WTC11 (cell line): Measurements from ENCODE around the gene ARHGAP4. TPM values are rescaled to one million over a fixed set of nuclear protein-coding genes. Genes with fewer than 3 reads are reported as not detected.

ENCODE experiments used
- ATAC-seq: fragments of 200-7000 bp; cut with Tn5 transposase; 2 replicates; pipeline ENCODE4 v1.10.0; 2021; ENCODE audit warnings: mild to moderate bottlenecking, moderate library complexity
- CTCF ChIA-PET: fragments of 300-600 bp; sonication (Branson Sonifier 250); formaldehyde crosslinking; loops from one replicate; lab custom pipeline; 2021; ENCODE audit warnings: antibody characterized with exemption; lab: Charles Lee
- POLR2A ChIA-PET: fragments of 350-600 bp; sonication (Branson Sonifier 250); formaldehyde crosslinking; loops from one replicate; lab custom pipeline; 2021; ENCODE audit warnings: antibody characterized with exemption; lab: Charles Lee
- DNase-seq: peaks from one replicate; pipeline ENCODE4 v3.0.0; 2021; ENCODE audit warnings: low spot score
- H3K27ac Mint-ChIP-seq: 2 replicates; pipeline ENCODE4 v1.8.0; 2021; ENCODE audit warnings: mixed read lengths
- H3K27me3 Mint-ChIP-seq: 2 replicates; pipeline ENCODE4 v1.8.0; 2021; ENCODE audit warnings: low read depth, mild to moderate bottlenecking, moderate library complexity, mixed read lengths
- H3K36me3 Mint-ChIP-seq: 2 replicates; pipeline ENCODE4 v1.8.0; 2021; ENCODE audit warnings: mixed read lengths
- H3K4me1 Mint-ChIP-seq: 2 replicates; pipeline ENCODE4 v1.8.0; 2022; ENCODE audit warnings: mixed read lengths
- H3K4me3 Mint-ChIP-seq: 2 replicates; pipeline ENCODE4 v1.8.0; 2021; ENCODE audit warnings: mild to moderate bottlenecking, moderate library complexity, mixed read lengths
- H3K9me3 Mint-ChIP-seq: 2 replicates; pipeline ENCODE4 v1.8.0; 2021; ENCODE audit warnings: mixed read lengths
- ELF4 ChIP-seq: sonication (generic); formaldehyde crosslinking; IDR thresholded peaks from 2 replicates; pipeline ENCODE4 v1.8.1; 2022; ENCODE audit warnings: low read depth, mild to moderate bottlenecking, moderate library complexity, missing genetic modification reagents
- GTF2I ChIP-seq: fragments of 250-450 bp; sonication (Bioruptor Pico); conservative IDR thresholded peaks from 2 replicates; pipeline ENCODE4 v1.4.0; 2021; ENCODE audit warnings: mild to moderate bottlenecking
- JUN ChIP-seq: sonication (generic); formaldehyde crosslinking; IDR thresholded peaks from 2 replicates; pipeline ENCODE4 v1.8.0; 2023; ENCODE audit warnings: mild to moderate bottlenecking, missing genetic modification reagents
- KAT7 ChIP-seq: sonication (generic); formaldehyde crosslinking; IDR thresholded peaks from 2 replicates; pipeline ENCODE4 v1.8.1; 2023; ENCODE audit warnings: missing genetic modification reagents, mild to moderate bottlenecking, borderline replicate concordance
- NFE2L1 ChIP-seq: sonication (generic); formaldehyde crosslinking; IDR thresholded peaks from 2 replicates; pipeline ENCODE4 v1.8.1; 2023; ENCODE audit warnings: missing genetic modification reagents
- SMAD3 ChIP-seq: sonication (generic); formaldehyde crosslinking; IDR thresholded peaks from 2 replicates; pipeline ENCODE4 v1.8.0; 2022; ENCODE audit warnings: missing genetic modification reagents, mild to moderate bottlenecking, borderline replicate concordance
- ZNF219 ChIP-seq: sonication (generic); formaldehyde crosslinking; IDR thresholded peaks from 2 replicates; pipeline ENCODE4 v1.8.0; 2023; ENCODE audit warnings: missing genetic modification reagents, mild to moderate bottlenecking, borderline replicate concordance
- ZNF232 ChIP-seq: sonication (generic); formaldehyde crosslinking; IDR thresholded peaks from 2 replicates; pipeline ENCODE4 v1.8.0; 2022; ENCODE audit warnings: mild to moderate bottlenecking, missing genetic modification reagents
- total RNA-seq: library from RNA; stranded (reverse); gene quantifications from 3 replicates; pipeline ENCODE4 v1.2.3, GENCODE V29; 2021
- TF ChIP-seq, protein P1 (sequence below): sonication (generic); formaldehyde crosslinking; IDR thresholded peaks from 2 replicates; pipeline ENCODE4 v1.8.0; 2023; ENCODE audit warnings: missing genetic modification reagents, mild to moderate bottlenecking, borderline replicate concordance
- TF ChIP-seq, protein P2 (sequence below): fragments of 250-450 bp; sonication (Bioruptor Pico); IDR thresholded peaks from 2 replicates; pipeline ENCODE4 v1.9.0; 2021; ENCODE audit warnings: mild to moderate bottlenecking
- TF ChIP-seq, protein P3 (sequence below): fragments of 200-600 bp; IDR thresholded peaks from 2 replicates; pipeline ENCODE4 v1.8.0; 2022; ENCODE audit warnings: antibody characterized with exemption
- TF ChIP-seq, protein P4 (sequence below): sonication (generic); formaldehyde crosslinking; IDR thresholded peaks from 2 replicates; pipeline ENCODE4 v1.8.1; 2022; ENCODE audit warnings: low read depth, missing genetic modification reagents, borderline replicate concordance

ARHGAP4 gene
- total RNA-seq, 1 experiment from 2014 or later: 52.1 TPM

DNA sequence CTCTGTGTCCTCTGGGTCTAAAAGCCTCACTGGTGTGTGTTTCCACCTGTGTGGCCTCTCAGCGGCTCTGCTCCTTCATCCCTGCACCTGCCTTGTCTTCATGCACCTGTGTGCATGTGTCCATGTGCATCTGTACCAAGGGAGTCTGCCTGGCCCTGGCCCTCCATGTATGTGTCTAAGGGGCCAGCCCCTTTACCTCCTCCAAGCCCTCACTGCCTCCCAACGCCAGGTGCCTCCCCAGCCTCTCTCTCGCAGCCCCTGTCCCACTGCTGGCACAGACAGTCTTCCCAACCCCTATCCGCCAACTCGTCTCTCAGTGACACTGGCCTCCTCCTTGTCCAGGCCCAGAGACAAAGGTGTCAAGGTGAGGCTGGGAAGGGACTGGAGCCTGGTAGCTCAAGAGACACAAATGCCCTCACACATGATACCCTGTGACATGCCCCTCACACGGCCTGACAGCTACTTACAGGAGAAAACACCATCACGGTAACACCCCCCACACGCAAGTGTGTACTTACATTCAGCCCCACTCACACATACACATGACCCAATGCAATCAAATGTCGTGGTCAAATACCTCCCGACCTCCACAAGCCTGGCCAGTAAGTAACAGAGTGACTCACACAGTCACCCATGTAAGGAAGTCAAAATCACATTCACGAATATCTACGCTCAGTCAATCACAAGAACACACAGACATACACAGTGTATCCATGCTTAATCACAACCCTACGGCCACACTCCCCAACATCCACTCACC is 51.5 kb downstream of the ARHGAP4 start:
- ATAC-seq (no peak), DNase-seq (no peak)
- ChIA-PET POLR2A (no interaction called here), CTCF (interaction anchor here (0.9 kb wide), 1 partner anchor 10 kb away, joined by 3 read pairs; no protein-coding TSS in a partner anchor)
- no peaks in the 10 kb centered on the region for H3K36me3 Mint-ChIP-seq
- no peaks in the 10 kb centered on the region for H3K9me3 Mint-ChIP-seq
- no peaks in the 10 kb centered on the region; the same call in 1 of the 2 replicates for H3K27me3 Mint-ChIP-seq
- H3K27ac Mint-ChIP-seq: no peak overlapping the region
- TF ChIP-seq ZNF232 (CRISPR knock-in tag) (no peak), GTF2I (CRISPR knock-in tag) (no peak), NFE2L1 (CRISPR knock-in tag) (no peak), KAT7 (CRISPR knock-in tag) (no peak), JUN (no peak), ZNF219 (CRISPR knock-in tag) (no peak), SMAD3 (no peak)
- TF ChIP-seq, protein P1, sequence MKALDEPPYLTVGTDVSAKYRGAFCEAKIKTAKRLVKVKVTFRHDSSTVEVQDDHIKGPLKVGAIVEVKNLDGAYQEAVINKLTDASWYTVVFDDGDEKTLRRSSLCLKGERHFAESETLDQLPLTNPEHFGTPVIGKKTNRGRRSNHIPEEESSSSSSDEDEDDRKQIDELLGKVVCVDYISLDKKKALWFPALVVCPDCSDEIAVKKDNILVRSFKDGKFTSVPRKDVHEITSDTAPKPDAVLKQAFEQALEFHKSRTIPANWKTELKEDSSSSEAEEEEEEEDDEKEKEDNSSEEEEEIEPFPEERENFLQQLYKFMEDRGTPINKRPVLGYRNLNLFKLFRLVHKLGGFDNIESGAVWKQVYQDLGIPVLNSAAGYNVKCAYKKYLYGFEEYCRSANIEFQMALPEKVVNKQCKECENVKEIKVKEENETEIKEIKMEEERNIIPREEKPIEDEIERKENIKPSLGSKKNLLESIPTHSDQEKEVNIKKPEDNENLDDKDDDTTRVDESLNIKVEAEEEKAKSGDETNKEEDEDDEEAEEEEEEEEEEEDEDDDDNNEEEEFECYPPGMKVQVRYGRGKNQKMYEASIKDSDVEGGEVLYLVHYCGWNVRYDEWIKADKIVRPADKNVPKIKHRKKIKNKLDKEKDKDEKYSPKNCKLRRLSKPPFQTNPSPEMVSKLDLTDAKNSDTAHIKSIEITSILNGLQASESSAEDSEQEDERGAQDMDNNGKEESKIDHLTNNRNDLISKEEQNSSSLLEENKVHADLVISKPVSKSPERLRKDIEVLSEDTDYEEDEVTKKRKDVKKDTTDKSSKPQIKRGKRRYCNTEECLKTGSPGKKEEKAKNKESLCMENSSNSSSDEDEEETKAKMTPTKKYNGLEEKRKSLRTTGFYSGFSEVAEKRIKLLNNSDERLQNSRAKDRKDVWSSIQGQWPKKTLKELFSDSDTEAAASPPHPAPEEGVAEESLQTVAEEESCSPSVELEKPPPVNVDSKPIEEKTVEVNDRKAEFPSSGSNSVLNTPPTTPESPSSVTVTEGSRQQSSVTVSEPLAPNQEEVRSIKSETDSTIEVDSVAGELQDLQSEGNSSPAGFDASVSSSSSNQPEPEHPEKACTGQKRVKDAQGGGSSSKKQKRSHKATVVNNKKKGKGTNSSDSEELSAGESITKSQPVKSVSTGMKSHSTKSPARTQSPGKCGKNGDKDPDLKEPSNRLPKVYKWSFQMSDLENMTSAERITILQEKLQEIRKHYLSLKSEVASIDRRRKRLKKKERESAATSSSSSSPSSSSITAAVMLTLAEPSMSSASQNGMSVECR (CRISPR knock-in tag): no peak
- TF ChIP-seq, protein P2, sequence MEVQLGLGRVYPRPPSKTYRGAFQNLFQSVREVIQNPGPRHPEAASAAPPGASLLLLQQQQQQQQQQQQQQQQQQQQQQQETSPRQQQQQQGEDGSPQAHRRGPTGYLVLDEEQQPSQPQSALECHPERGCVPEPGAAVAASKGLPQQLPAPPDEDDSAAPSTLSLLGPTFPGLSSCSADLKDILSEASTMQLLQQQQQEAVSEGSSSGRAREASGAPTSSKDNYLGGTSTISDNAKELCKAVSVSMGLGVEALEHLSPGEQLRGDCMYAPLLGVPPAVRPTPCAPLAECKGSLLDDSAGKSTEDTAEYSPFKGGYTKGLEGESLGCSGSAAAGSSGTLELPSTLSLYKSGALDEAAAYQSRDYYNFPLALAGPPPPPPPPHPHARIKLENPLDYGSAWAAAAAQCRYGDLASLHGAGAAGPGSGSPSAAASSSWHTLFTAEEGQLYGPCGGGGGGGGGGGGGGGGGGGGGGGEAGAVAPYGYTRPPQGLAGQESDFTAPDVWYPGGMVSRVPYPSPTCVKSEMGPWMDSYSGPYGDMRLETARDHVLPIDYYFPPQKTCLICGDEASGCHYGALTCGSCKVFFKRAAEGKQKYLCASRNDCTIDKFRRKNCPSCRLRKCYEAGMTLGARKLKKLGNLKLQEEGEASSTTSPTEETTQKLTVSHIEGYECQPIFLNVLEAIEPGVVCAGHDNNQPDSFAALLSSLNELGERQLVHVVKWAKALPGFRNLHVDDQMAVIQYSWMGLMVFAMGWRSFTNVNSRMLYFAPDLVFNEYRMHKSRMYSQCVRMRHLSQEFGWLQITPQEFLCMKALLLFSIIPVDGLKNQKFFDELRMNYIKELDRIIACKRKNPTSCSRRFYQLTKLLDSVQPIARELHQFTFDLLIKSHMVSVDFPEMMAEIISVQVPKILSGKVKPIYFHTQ: no peak
- TF ChIP-seq, protein P3, sequence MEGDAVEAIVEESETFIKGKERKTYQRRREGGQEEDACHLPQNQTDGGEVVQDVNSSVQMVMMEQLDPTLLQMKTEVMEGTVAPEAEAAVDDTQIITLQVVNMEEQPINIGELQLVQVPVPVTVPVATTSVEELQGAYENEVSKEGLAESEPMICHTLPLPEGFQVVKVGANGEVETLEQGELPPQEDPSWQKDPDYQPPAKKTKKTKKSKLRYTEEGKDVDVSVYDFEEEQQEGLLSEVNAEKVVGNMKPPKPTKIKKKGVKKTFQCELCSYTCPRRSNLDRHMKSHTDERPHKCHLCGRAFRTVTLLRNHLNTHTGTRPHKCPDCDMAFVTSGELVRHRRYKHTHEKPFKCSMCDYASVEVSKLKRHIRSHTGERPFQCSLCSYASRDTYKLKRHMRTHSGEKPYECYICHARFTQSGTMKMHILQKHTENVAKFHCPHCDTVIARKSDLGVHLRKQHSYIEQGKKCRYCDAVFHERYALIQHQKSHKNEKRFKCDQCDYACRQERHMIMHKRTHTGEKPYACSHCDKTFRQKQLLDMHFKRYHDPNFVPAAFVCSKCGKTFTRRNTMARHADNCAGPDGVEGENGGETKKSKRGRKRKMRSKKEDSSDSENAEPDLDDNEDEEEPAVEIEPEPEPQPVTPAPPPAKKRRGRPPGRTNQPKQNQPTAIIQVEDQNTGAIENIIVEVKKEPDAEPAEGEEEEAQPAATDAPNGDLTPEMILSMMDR: no peak
- no peak overlapping the region for H3K4me3 Mint-ChIP-seq
- H3K4me1 Mint-ChIP-seq: peaks cover 35% of the 10 kb centered on the region

DNA sequence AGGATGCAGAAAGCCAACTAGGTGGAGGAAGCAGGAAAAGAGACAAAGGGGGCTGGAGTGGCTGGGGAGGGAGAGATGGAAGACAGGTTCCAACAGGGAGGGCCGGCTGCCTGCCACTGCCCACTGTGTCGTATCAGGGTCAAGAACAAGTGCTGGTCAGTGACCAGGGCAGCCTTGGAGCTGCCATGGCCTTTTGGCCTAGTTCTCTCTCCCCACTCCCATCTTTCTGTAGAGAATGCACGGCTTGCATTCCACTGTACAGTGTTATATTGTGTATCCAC is 52.0 kb downstream of the ARHGAP4 start:
- Mint-ChIP-seq H3K9me3 (no peaks in the 10 kb centered on the region), H3K4me1 (peaks cover 29% of the 10 kb centered on the region), H3K36me3 (no peaks in the 10 kb centered on the region), H3K4me3 (no peak overlapping the region), H3K27ac (no peak overlapping the region), H3K27me3 (no peaks in the 10 kb centered on the region; the same call in 1 of the 2 replicates)
- ATAC-seq: no peak
- ChIA-PET POLR2A (no interaction called here), CTCF (interaction anchor here (0.9 kb wide), 1 partner anchor 10 kb away, joined by 3 read pairs; no protein-coding TSS in a partner anchor)
- no peak for TF ChIP-seq ELF4 (CRISPR knock-in tag)
- TF ChIP-seq, protein P4, sequence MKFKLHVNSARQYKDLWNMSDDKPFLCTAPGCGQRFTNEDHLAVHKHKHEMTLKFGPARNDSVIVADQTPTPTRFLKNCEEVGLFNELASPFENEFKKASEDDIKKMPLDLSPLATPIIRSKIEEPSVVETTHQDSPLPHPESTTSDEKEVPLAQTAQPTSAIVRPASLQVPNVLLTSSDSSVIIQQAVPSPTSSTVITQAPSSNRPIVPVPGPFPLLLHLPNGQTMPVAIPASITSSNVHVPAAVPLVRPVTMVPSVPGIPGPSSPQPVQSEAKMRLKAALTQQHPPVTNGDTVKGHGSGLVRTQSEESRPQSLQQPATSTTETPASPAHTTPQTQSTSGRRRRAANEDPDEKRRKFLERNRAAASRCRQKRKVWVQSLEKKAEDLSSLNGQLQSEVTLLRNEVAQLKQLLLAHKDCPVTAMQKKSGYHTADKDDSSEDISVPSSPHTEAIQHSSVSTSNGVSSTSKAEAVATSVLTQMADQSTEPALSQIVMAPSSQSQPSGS (CRISPR knock-in tag): no peak
- DNase-seq: no peak
